Ovary (tissue), 9 donors: ENCODE measurements around the gene TTC39B. TPM values are rescaled to one million over a fixed set of nuclear protein-coding genes. Genes with fewer than 3 reads are reported as not detected.

Experiments used
- DNase-seq, 5 donors: peaks; one replicate each; pipeline ENCODE4 v3.0.0-alpha.2; 2019 to 2020
- H3K27ac ChIP-seq, 2 donors: fragments of 200-600 bp; one replicate each; pipeline versions ENCODE4 v1.5.1 to v1.8.0; 2019 to 2022
- H3K27me3 ChIP-seq: fragments of 200-600 bp; one replicate; pipeline ENCODE4 v1.8.0; 2022
- H3K36me3 ChIP-seq: fragments of 200-600 bp; sonication (generic); one replicate; pipeline ENCODE4 v1.5.1; 2019
- H3K4me1 ChIP-seq: one replicate; pipeline ENCODE4 v1.8.1; 2013; ENCODE audit warnings: mild to moderate bottlenecking, moderate library complexity; ENCODE audit not compliant: insufficient read depth
- H3K4me3 ChIP-seq: fragments of 200-600 bp; sonication (generic); one replicate; pipeline ENCODE4 v1.5.1; 2017
- H3K9me3 ChIP-seq, 2 donors: fragments of 200-600 bp in 1 of 2; sonication (generic) in 1 of 2; one replicate each; pipeline versions ENCODE4 v1.5.1 to v1.8.1; 2013 to 2019; ENCODE audit warnings: mild to moderate bottlenecking in 1 of 2, moderate library complexity in 1 of 2
- CTCF ChIP-seq, 3 donors: fragments of 450-650 bp in 2 of 3; fragments of 200-600 bp in 1 of 3; IDR thresholded peaks; one replicate each; pipeline versions ENCODE4 v1.5.1 to v1.8.0; 2016 to 2022; ENCODE audit warnings: antibody characterized with exemption in 3 of 3, mild to moderate bottlenecking in 1 of 3
- EP300 ChIP-seq: sonication (generic); formaldehyde crosslinking; IDR thresholded peaks from one replicate; pipeline ENCODE4 v1.6.1; 2017; ENCODE audit warnings: antibody characterized with exemption
- POLR2A ChIP-seq: fragments of 450-650 bp; IDR thresholded peaks from one replicate; pipeline ENCODE4 v1.6.1; 2017; ENCODE audit warnings: antibody characterized with exemption, mild to moderate bottlenecking, moderate library complexity
- WGBS, 3 donors: extraction: QIAGEN DNeasy Blood & Tissue Kit in 1 of 3; methylation state at CpG; one replicate each; pipeline versions ENCODE4 v1.1.5 to v1.1.7; 2013 to 2017; 5-methylcytosine and 5-hydroxymethylcytosine counted together
- intact Hi-C, 4 donors: fragments of 100-400 bp; cut with DNase I; formaldehyde crosslinking; loops; one replicate each; pipeline versions ENCODE4 v1.11.0 to v1.15.1; 2022 to 2023
- polyA plus RNA-seq, 2 donors: library from polyadenylated mRNA; stranded (reverse); fragments of 200-250 nt in 1 of 2; fragments of 350-450 nt in 1 of 2; fragmentation: Illumina TruSeq in 1 of 2; extraction: RNeasy Lipid Tissue Mini Kit (QIAGEN cat#74804) in 1 of 2; gene quantifications; one replicate each; pipeline ENCODE4 v1.2.3, GENCODE V29; 2013 to 2014
- total RNA-seq, 7 donors: library from RNA; depleted of rRNA in 2 of 7; stranded (reverse); fragments of >200 nt in 2 of 7; fragmentation: NEBNext Ultra II Directional in 3 of 7; extraction: Animal tissue kit (Norgen Biotek cat#: 25700) in 3 of 7; gene quantifications; one replicate each; pipeline versions ENCODE4 v1.1.0 to v1.2.4, GENCODE V29; 2016 to 2023
- donor health status: DM: no; HTN: no; CAD: no; lungs with moderate emphysema.
- donor health status: DM: no; HTN: no; CAD: no.
- donor health status: Bipolar disorder and iron deficiency.
- donor health status: DM: yes; HTN: yes; CAD: no.
- donor health status: DM: no; HTN: no; CAD: no.
- donor health status: DM: yes; HTN: yes; CAD: no.

Gene TTC39B
- total and polyA plus RNA-seq, 9 donors: 2.9 to 26.0 (median 11.0) TPM

GRCh38 chr9:15253786-15254185 is 53.2 kb downstream of the TTC39B start:
- Histone ChIP-seq H3K27me3 (no peaks in the 10 kb centered on the region), H3K9me3 (no peaks in the 10 kb centered on the region), H3K4me3 (no peak overlapping the region), H3K4me1 (no peaks in the 10 kb centered on the region), H3K36me3 (no peaks in the 10 kb centered on the region), H3K27ac (no peak overlapping the region)
- TF ChIP-seq CTCF (IDR thresholded peaks at IDR 0.05) (no peak), POLR2A (no peak), EP300 (no peak)
- no peak for DNase-seq
- 75 to 88% (median 82%) methylated on average over 1 of the region's 1 CpG for WGBS, 3 donors
- intact Hi-C loops: no loop called here

DNA sequence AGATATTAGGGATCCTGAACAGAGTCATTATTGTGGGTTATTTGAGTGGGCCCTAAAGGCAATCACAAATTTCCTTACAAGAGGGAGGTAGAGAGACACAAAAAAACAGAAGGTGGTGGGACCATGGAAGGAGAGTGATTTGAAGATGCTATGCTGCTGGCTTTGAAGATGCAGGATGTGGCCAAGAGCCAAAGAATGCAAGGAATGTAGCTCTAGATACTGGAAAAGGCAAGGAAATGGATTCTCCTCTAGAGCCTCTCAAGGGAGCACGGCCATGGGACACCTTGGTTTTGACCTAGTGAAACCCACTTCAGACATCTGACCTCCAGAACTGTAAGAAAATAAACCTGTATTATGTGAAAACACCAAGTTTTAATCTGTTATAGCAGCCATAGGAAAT is 53.8 kb downstream of the TTC39B start:
- no peak for TF ChIP-seq POLR2A
- no peak for TF ChIP-seq CTCF (IDR thresholded peaks at IDR 0.05)
- TF ChIP-seq EP300: no peak
- Histone ChIP-seq H3K4me1 (no peaks in the 10 kb centered on the region), H3K36me3 (no peaks in the 10 kb centered on the region), H3K4me3 (no peak overlapping the region), H3K27me3 (no peaks in the 10 kb centered on the region), H3K27ac (no peak overlapping the region), H3K9me3 (no peaks in the 10 kb centered on the region)
- WGBS, 3 donors: 34 to 63% (median 61%) methylated on average over 1 of the region's 1 CpG
- no peak for DNase-seq
- intact Hi-C loops: no loop called here

DNA sequence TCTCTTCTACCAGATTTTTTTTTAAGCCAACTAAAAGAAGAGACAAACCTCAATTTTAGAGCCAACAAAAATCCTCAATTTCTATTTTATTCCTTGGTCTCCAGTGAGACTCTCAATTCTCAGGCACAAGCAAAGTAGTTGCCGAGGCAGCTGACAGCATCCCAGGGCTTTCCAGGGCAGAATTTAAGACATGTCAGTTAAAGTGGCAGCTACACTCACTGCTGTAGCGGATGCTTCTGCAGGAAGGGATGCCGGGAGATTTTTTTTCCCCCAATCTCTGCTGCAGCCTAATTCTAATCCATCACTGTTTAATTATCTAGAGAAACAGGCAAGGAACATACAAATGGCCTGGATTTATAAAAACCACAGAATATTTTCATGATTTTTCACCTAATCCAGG is 57.0 kb downstream of the TTC39B start:
- H3K27ac ChIP-seq: no peak overlapping the region
- no peak overlapping the region for H3K4me3 ChIP-seq

DNA sequence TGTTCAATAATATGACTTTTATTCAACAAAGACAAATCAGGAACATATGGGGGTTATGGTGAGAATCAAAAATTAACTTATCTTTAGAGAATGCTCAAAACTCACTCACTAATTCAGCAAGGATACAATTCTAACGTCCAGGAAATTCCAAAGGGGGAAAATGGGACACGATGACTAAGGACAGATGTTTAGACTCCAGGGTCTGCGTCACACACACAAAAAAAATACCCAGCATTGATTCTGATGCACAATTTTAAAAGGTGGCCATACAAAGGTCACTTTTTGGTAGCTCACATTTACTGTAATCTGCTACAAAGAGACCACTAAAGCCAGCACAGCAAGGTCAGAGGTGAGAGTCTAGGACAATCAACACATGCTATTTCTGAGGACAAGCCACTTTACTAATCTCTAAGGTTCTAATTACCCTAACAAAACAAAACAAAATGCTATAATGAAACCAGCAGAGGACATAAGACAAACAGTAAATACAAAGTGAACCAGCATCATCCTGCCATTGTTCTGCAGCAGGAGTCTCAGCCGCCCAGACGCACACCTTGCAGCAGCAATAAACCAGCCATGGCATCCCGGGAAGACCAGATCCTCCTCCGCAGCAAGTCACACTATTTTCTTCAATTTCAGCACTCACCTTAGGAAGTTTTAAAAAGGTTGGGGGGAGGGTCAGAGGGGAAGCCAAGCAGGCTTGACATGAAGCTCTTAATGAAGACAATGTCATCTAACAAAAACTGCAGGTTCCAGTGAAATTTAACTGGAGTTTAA is 57.8 kb downstream of the TTC39B start:
- DNase-seq: no peak
- no peak overlapping the region for H3K27ac ChIP-seq
- H3K36me3 ChIP-seq: no peaks in the 10 kb centered on the region
- H3K27me3 ChIP-seq: no peaks in the 10 kb centered on the region
- H3K9me3 ChIP-seq: no peaks in the 10 kb centered on the region
- peaks cover 4% of the 10 kb centered on the region for H3K4me1 ChIP-seq
- 54 to 57% (median 56%) methylated on average over 7 of the region's 7 CpGs for WGBS, 3 donors
- intact Hi-C loops: no loop called here
- TF ChIP-seq CTCF (IDR thresholded peaks at IDR 0.05): no peak
- no peak for TF ChIP-seq POLR2A
- TF ChIP-seq EP300: no peak
- no peak overlapping the region for H3K4me3 ChIP-seq

More for the DNA sequence above, 57.0 kb downstream of the TTC39B start:
- no peaks in the 10 kb centered on the region for H3K4me1 ChIP-seq
- no peaks in the 10 kb centered on the region for H3K9me3 ChIP-seq
- 54 to 66% (median 64%) methylated on average over 3 of the region's 3 CpGs for WGBS, 3 donors
- DNase-seq: no peak
- intact Hi-C loops: no loop called here
- no peak for TF ChIP-seq CTCF (IDR thresholded peaks at IDR 0.05)
- TF ChIP-seq EP300: no peak
- H3K36me3 ChIP-seq: no peaks in the 10 kb centered on the region
- no peaks in the 10 kb centered on the region for H3K27me3 ChIP-seq
